Peyer's patch (tissue), 4 donors: ENCODE data around the gene PKD2L2. TPM values are rescaled to one million over a fixed set of nuclear protein-coding genes. Genes with fewer than 3 reads are reported as not detected.

Experiments used
- DNase-seq, 3 donors: peaks; one replicate each; pipeline ENCODE4 v3.0.0-alpha.2; 2017 to 2019
- H3K27ac ChIP-seq, 4 donors: fragments of 200-600 bp; sonication (generic); one replicate each; pipeline ENCODE4 v1.5.1; 2016 to 2019
- H3K27me3 ChIP-seq, 2 donors: fragments of 200-600 bp; sonication (generic); one replicate each; pipeline ENCODE4 v1.5.1; 2019
- H3K36me3 ChIP-seq, 3 donors: fragments of 200-600 bp; sonication (generic); one replicate each; pipeline ENCODE4 v1.5.1; 2016 to 2019
- H3K4me1 ChIP-seq, 4 donors: fragments of 200-600 bp; sonication (generic); one replicate each; pipeline ENCODE4 v1.5.1; 2016 to 2019
- H3K4me3 ChIP-seq, 4 donors: fragments of 200-600 bp; sonication (generic); 1 replicate in 3 of 4; 2 replicates in 1 of 4; pipeline ENCODE4 v1.5.1; 2016 to 2019; ENCODE audit warnings: mild to moderate bottlenecking in 1 of 4
- H3K9me3 ChIP-seq, 4 donors: fragments of 200-600 bp; sonication (generic); one replicate each; pipeline ENCODE4 v1.5.1; 2016 to 2019; ENCODE audit warnings: mild to moderate bottlenecking in 1 of 4
- CTCF ChIP-seq, 6 experiments: fragments of 450-650 bp in 4 of 6; fragments of 200-600 bp in 2 of 6; sonication (generic) in 1 of 6; IDR thresholded peaks; one replicate each; pipeline ENCODE4 v1.5.1; 2017 to 2019; ENCODE audit warnings: antibody characterized with exemption in 6 of 6, mild to moderate bottlenecking in 3 of 6, moderate library complexity in 1 of 6
- POLR2A ChIP-seq, 2 donors: fragments of 450-650 bp; IDR thresholded peaks; one replicate each; pipeline ENCODE4 v1.5.1; 2017; ENCODE audit warnings: antibody characterized with exemption in 2 of 2, mild to moderate bottlenecking in 2 of 2, moderate library complexity in 2 of 2
- total RNA-seq, 4 donors: library from RNA; depleted of rRNA; stranded (reverse); fragments of >200 nt; gene quantifications; one replicate each; pipeline ENCODE4 v1.1.0, GENCODE V29; 2016

Gene PKD2L2
- total RNA-seq, 4 donors from 2014 or later = not detected

- H3K4me3 ChIP-seq = no peak overlapping the region
- no peak for TF ChIP-seq POLR2A (IDR thresholded peaks at IDR 0.05)
- no peak for TF ChIP-seq CTCF (IDR thresholded peaks at IDR 0.05)
- H3K36me3 ChIP-seq = no peaks in the 10 kb centered on the region
- no peaks in the 10 kb centered on the region for H3K27me3 ChIP-seq
- no peak for DNase-seq
- no peaks in the 10 kb centered on the region for H3K4me1 ChIP-seq
- H3K9me3 ChIP-seq = no peaks in the 10 kb centered on the region
- no peak overlapping the region for H3K27ac ChIP-seq
Observed at GRCh38 chr5:137894586-137894985, 5.3 kb downstream of the PKD2L2 start.

- H3K4me3 ChIP-seq = no peak overlapping the region
- no peak overlapping the region for H3K27ac ChIP-seq
- no peaks in the 10 kb centered on the region for H3K4me1 ChIP-seq
- H3K36me3 ChIP-seq = no peaks in the 10 kb centered on the region
- no peaks in the 10 kb centered on the region for H3K27me3 ChIP-seq
- no peak for DNase-seq
- TF ChIP-seq POLR2A (IDR thresholded peaks at IDR 0.05) (no peak), CTCF (IDR thresholded peaks at IDR 0.05) (no peak)
- H3K9me3 ChIP-seq = no peaks in the 10 kb centered on the region
Observed at GRCh38 chr5:137896560-137896959, 7.3 kb downstream of the PKD2L2 start.

- Histone ChIP-seq H3K36me3 (no peaks in the 10 kb centered on the region), H3K4me1 (no peaks in the 10 kb centered on the region)
Observed at GRCh38 chr5:137899493-137899892, 10.2 kb downstream of the PKD2L2 start.

GRCh38 chr5:137901011-137901817, 12.0 kb downstream of the PKD2L2 start:
- Histone ChIP-seq H3K9me3 (no peaks in the 10 kb centered on the region), H3K36me3 (no peaks in the 10 kb centered on the region), H3K4me1 (no peaks in the 10 kb centered on the region), H3K27me3 (no peaks in the 10 kb centered on the region), H3K4me3 (no peak overlapping the region), H3K27ac (no peak overlapping the region)
- no peak for DNase-seq
- TF ChIP-seq POLR2A (IDR thresholded peaks at IDR 0.05) (no peak), CTCF (IDR thresholded peaks at IDR 0.05) (no peak)

More at GRCh38 chr5:137899493-137899892, 10.2 kb downstream of the PKD2L2 start:
- TF ChIP-seq CTCF (IDR thresholded peaks at IDR 0.05) (no peak), POLR2A (IDR thresholded peaks at IDR 0.05) (no peak)
- Histone ChIP-seq H3K9me3 (no peaks in the 10 kb centered on the region), H3K27me3 (no peaks in the 10 kb centered on the region), H3K4me3 (no peak overlapping the region), H3K27ac (no peak overlapping the region)
- DNase-seq = no peak

GRCh38 chr5:137902408-137903133, 13.3 kb downstream of the PKD2L2 start:
- no peak for TF ChIP-seq POLR2A (IDR thresholded peaks at IDR 0.05)
- TF ChIP-seq CTCF (IDR thresholded peaks at IDR 0.05) = no peak
- H3K36me3 ChIP-seq = no peaks in the 10 kb centered on the region
- DNase-seq = no peak
- no peak overlapping the region for H3K27ac ChIP-seq
- no peaks in the 10 kb centered on the region for H3K4me1 ChIP-seq
- H3K27me3 ChIP-seq = no peaks in the 10 kb centered on the region
- H3K4me3 ChIP-seq = no peak overlapping the region
- no peaks in the 10 kb centered on the region for H3K9me3 ChIP-seq
